Measurements from ENCODE around the gene SMIM12.

Gene SMIM12

GRCh38 chr1:34874296-34874952, 14.9 kb upstream of the SMIM12 start:
- in situ Hi-C loops (cut with MboI; ENCODE audit: low sequenced_read_pairs) = no loop called here

- in situ Hi-C loops (cut with MboI; ENCODE audit: low sequenced_read_pairs) = no loop called here
These were observed 12.6 kb upstream of the SMIM12 start for GRCh38 chr1:34872133-34872503.

- in situ Hi-C loops (cut with MboI; ENCODE audit: low sequenced_read_pairs) = no loop called here
These were observed 12.0 kb upstream of the SMIM12 start for GRCh38 chr1:34871443-34872132.

GRCh38 chr1:34870395-34870794, 10.8 kb upstream of the SMIM12 start:
- in situ Hi-C loops (cut with MboI; ENCODE audit: low sequenced_read_pairs) = no loop called here

GRCh38 chr1:34869760-34870159, 10.2 kb upstream of the SMIM12 start:
- in situ Hi-C loops (cut with MboI; ENCODE audit: low sequenced_read_pairs) = no loop called here

- in situ Hi-C loops (cut with MboI; ENCODE audit: low sequenced_read_pairs) = no loop called here
These were observed 8.9 kb upstream of the SMIM12 start for GRCh38 chr1:34868230-34869049.

GRCh38 chr1:34867415-34867814, 7.9 kb upstream of the SMIM12 start:
- in situ Hi-C loops (cut with MboI; ENCODE audit: low sequenced_read_pairs) = no loop called here

GRCh38 chr1:34866762-34867109, 7.2 kb upstream of the SMIM12 start:
- in situ Hi-C loops (cut with MboI; ENCODE audit: low sequenced_read_pairs) = no loop called here

- in situ Hi-C loops (cut with MboI; ENCODE audit: low sequenced_read_pairs) = no loop called here
These were observed 6.6 kb upstream of the SMIM12 start for GRCh38 chr1:34865981-34866761.

- in situ Hi-C loops (cut with MboI; ENCODE audit: low sequenced_read_pairs) = no loop called here
These were observed 6.0 kb upstream of the SMIM12 start for GRCh38 chr1:34865573-34865972.

GRCh38 chr1:34864759-34865158, 5.2 kb upstream of the SMIM12 start:
- in situ Hi-C loops (cut with MboI; ENCODE audit: low sequenced_read_pairs) = no loop called here

GRCh38 chr1:34863501-34863900, 4.0 kb upstream of the SMIM12 start:
- in situ Hi-C loops (cut with MboI; ENCODE audit: low sequenced_read_pairs) = no loop called here

- in situ Hi-C loops (cut with MboI; ENCODE audit: low sequenced_read_pairs) = no loop called here
These were observed 576 bp downstream of the SMIM12 start for GRCh38 chr1:34858901-34859445.

- in situ Hi-C loops (cut with MboI; ENCODE audit: low sequenced_read_pairs) = no loop called here
These were observed 2.9 kb downstream of the SMIM12 start for GRCh38 chr1:34856697-34857096.

- in situ Hi-C loops (cut with MboI; ENCODE audit: low sequenced_read_pairs) = no loop called here
These were observed 6.8 kb downstream of the SMIM12 start for GRCh38 chr1:34852677-34853217.

- in situ Hi-C loops (cut with MboI; ENCODE audit: low sequenced_read_pairs) = no loop called here
These were observed 8.0 kb downstream of the SMIM12 start for GRCh38 chr1:34851431-34852105.

- in situ Hi-C loops (cut with MboI; ENCODE audit: low sequenced_read_pairs) = no loop called here
These were observed 9.2 kb downstream of the SMIM12 start for GRCh38 chr1:34850382-34850781.

GRCh38 chr1:34847094-34847493, 12.5 kb downstream of the SMIM12 start:
- in situ Hi-C loops (cut with MboI; ENCODE audit: low sequenced_read_pairs) = no loop called here

GRCh38 chr1:34846265-34846664, 13.3 kb downstream of the SMIM12 start:
- in situ Hi-C loops (cut with MboI; ENCODE audit: low sequenced_read_pairs) = no loop called here
